Stomach (tissue), 9 donors: ENCODE measurements around the gene GLT8D2. TPM values are rescaled to one million over a fixed set of nuclear protein-coding genes. Genes with fewer than 3 reads are reported as not detected.
A peak's percentile ranks its signal among the peaks of the same experiment; 100 is the strongest.

Experiments used
- DNase-seq, 2 donors: peaks; one replicate each; pipeline versions ENCODE4 v3.0.0 to v3.0.0-alpha.2; 2013 to 2019
- H3K27ac ChIP-seq, 5 donors: fragments of 200-600 bp in 4 of 5; sonication (generic) in 4 of 5; one replicate each; pipeline ENCODE4 v1.5.1; 2013 to 2019; ENCODE audit warnings: mild to moderate bottlenecking in 1 of 5, moderate library complexity in 1 of 5
- H3K27me3 ChIP-seq, 3 donors: fragments of 200-600 bp; sonication (generic); one replicate each; pipeline ENCODE4 v1.5.1; 2017 to 2019; ENCODE audit warnings: mixed run types in 1 of 3
- H3K36me3 ChIP-seq, 4 donors: fragments of 200-600 bp; sonication (generic); 1 replicate in 3 of 4; 2 replicates in 1 of 4; pipeline ENCODE4 v1.5.1; 2016 to 2019
- H3K4me1 ChIP-seq, 4 donors: fragments of 200-600 bp; sonication (generic); one replicate each; pipeline ENCODE4 v1.5.1; 2016 to 2019
- H3K4me3 ChIP-seq, 4 donors: fragments of 200-600 bp; sonication (generic) in 3 of 4; one replicate each; pipeline ENCODE4 v1.5.1; 2016 to 2019; ENCODE audit warnings: mild to moderate bottlenecking in 1 of 4
- H3K9me3 ChIP-seq, 4 donors: fragments of 200-600 bp; sonication (generic); one replicate each; pipeline ENCODE4 v1.5.1; 2016 to 2019
- CTCF ChIP-seq, 7 experiments: fragments of 450-650 bp in 4 of 7; fragments of 200-600 bp in 3 of 7; sonication (generic) in 3 of 7; IDR thresholded peaks; one replicate each; pipeline ENCODE4 v1.5.1; 2016 to 2019; ENCODE audit warnings: antibody characterized with exemption in 7 of 7, control low read depth in 2 of 7, mild to moderate bottlenecking in 1 of 7
- EP300 ChIP-seq: sonication (generic); formaldehyde crosslinking; IDR thresholded peaks from one replicate; pipeline ENCODE4 v1.6.1; 2017; ENCODE audit warnings: antibody characterized with exemption
- POLR2A ChIP-seq, 4 donors: fragments of 450-650 bp; IDR thresholded peaks; one replicate each; pipeline ENCODE4 v1.6.1; 2016; ENCODE audit warnings: antibody characterized with exemption in 4 of 4, control low read depth in 2 of 4, mild to moderate bottlenecking in 1 of 4, moderate library complexity in 1 of 4
- POLR2AphosphoS5 ChIP-seq, 3 donors: sonication (generic); formaldehyde crosslinking; IDR thresholded peaks; one replicate each; pipeline ENCODE4 v1.6.1; 2016; ENCODE audit warnings: antibody characterized with exemption in 3 of 3
- WGBS, 5 donors: extraction: QIAGEN DNeasy Blood & Tissue Kit in 3 of 5; methylation state at CpG; one replicate each; pipeline versions ENCODE4 v1.1.5 to v1.1.7; 2013 to 2018; 5-methylcytosine and 5-hydroxymethylcytosine counted together
- intact Hi-C: fragments of 100-400 bp; cut with DNase I; formaldehyde crosslinking; loops from one replicate; pipeline ENCODE4 v1.15.1; 2023; ENCODE audit warnings: low total_unique reads
- polyA plus RNA-seq, 3 donors: library from polyadenylated mRNA; stranded (reverse); fragments of 200-250 nt; gene quantifications; one replicate each; pipeline ENCODE4 v1.2.3, GENCODE V29; 2013
- total RNA-seq, 5 donors: library from RNA; depleted of rRNA; stranded (reverse); fragments of >200 nt; gene quantifications; one replicate each; pipeline versions ENCODE4 v1.1.0 to v1.2.3, GENCODE V29; 2014 to 2016
- donor health status: healthy with polysubstance abuse.
- donor health status: Bipolar disorder and iron deficiency.
- donor health status: healthy.

The GLT8D2 gene
- total and polyA plus RNA-seq, 8 donors = 3.0 to 27.5 (median 7.5) TPM

DNA sequence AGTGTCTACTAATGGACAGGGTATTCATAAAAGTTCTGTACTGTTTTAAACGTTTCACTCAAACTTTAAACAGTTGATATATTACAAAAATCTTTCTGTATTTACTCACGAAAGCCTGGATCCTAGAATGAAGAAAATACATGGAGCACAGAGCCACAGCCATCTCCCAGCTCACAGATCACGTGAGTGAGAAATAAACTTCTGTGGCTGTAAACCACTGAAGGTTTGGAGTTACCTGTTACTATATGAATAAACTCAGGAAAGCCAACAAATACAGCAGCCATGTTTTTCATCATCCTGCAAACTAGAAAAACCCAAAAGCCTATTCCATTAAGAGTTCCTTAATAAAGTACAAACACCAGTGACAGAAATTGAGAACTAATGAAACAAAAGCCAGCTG is 85.2 kb downstream of the GLT8D2 start:
- no peaks in the 10 kb centered on the region for H3K36me3 ChIP-seq
- H3K4me1 ChIP-seq = peaks cover 37 to 60% (median 51%) of the 10 kb centered on the region in 4 donors
- peak overlapping the region; percentile 83 to 97 (median 91) for H3K4me3 ChIP-seq
- no peak for TF ChIP-seq POLR2AphosphoS5 (IDR thresholded peaks at IDR 0.05)
- H3K27ac ChIP-seq = peak overlapping the region in 4 of 5 donors; percentile 96 to 98 (median 98)
- intact Hi-C loops = no loop called here
- H3K9me3 ChIP-seq = no peaks in the 10 kb centered on the region
- 12 to 20% (median 15%) methylated on average over 3 of the region's 3 CpGs for WGBS, 5 donors
- no peaks in the 10 kb centered on the region for H3K27me3 ChIP-seq
- peak in 1 of 2 donors; percentile 25 for DNase-seq

GRCh38 chr12:103962493-103962892 is 87.5 kb downstream of the GLT8D2 start:
- intact Hi-C loops = no loop called here
- DNase-seq = no peak
- 29 to 69% (median 39%) methylated on average over 1 of the region's 1 CpG for WGBS, 5 donors
- peaks cover 18 to 46% (median 31%) of the 10 kb centered on the region in 4 donors for H3K4me1 ChIP-seq
- no peak overlapping the region for H3K4me3 ChIP-seq
- H3K9me3 ChIP-seq = no peaks in the 10 kb centered on the region
- no peak overlapping the region for H3K27ac ChIP-seq
- no peak for TF ChIP-seq EP300
- TF ChIP-seq POLR2AphosphoS5 (IDR thresholded peaks at IDR 0.05) = no peak
- TF ChIP-seq POLR2A (IDR thresholded peaks at IDR 0.05) = no peak
- TF ChIP-seq CTCF (IDR thresholded peaks at IDR 0.05) = no peak
- no peaks in the 10 kb centered on the region for H3K27me3 ChIP-seq
- H3K36me3 ChIP-seq = no peaks in the 10 kb centered on the region

- H3K9me3 ChIP-seq = no peaks in the 10 kb centered on the region
- no peak overlapping the region for H3K27ac ChIP-seq
- no peak for DNase-seq
- no peaks in the 10 kb centered on the region for H3K27me3 ChIP-seq
- H3K4me1 ChIP-seq = peaks cover 20 to 45% (median 30%) of the 10 kb centered on the region in 4 donors
- no peaks in the 10 kb centered on the region for H3K36me3 ChIP-seq
- TF ChIP-seq POLR2A (IDR thresholded peaks at IDR 0.05) = no peak
- no peak for TF ChIP-seq CTCF (IDR thresholded peaks at IDR 0.05)
- no peak for TF ChIP-seq EP300
- TF ChIP-seq POLR2AphosphoS5 (IDR thresholded peaks at IDR 0.05) = no peak
- intact Hi-C loops = no loop called here
- no peak overlapping the region for H3K4me3 ChIP-seq
- 62 to 71% (median 69%) methylated on average over 7 of the region's 7 CpGs for WGBS, 5 donors
Measured at GRCh38 chr12:103960616-103961227, 89.3 kb downstream of the GLT8D2 start.

GRCh38 chr12:103958621-103959020 is 91.4 kb downstream of the GLT8D2 start:
- Histone ChIP-seq H3K27ac (no peak overlapping the region), H3K27me3 (no peaks in the 10 kb centered on the region), H3K4me3 (no peak overlapping the region), H3K36me3 (peaks cover 3 to 10% (median 9%) of the 10 kb centered on the region in 4 donors), H3K4me1 (peaks cover 12 to 52% (median 30%) of the 10 kb centered on the region in 4 donors), H3K9me3 (no peaks in the 10 kb centered on the region)
- TF ChIP-seq EP300 = no peak
- no peak for TF ChIP-seq POLR2A (IDR thresholded peaks at IDR 0.05)
- no peak for TF ChIP-seq CTCF (IDR thresholded peaks at IDR 0.05)
- no peak for TF ChIP-seq POLR2AphosphoS5 (IDR thresholded peaks at IDR 0.05)
- DNase-seq = no peak
- intact Hi-C loops = no loop called here
- 24 to 44% (median 33%) methylated on average over 1 of the region's 1 CpG for WGBS, 5 donors

DNA sequence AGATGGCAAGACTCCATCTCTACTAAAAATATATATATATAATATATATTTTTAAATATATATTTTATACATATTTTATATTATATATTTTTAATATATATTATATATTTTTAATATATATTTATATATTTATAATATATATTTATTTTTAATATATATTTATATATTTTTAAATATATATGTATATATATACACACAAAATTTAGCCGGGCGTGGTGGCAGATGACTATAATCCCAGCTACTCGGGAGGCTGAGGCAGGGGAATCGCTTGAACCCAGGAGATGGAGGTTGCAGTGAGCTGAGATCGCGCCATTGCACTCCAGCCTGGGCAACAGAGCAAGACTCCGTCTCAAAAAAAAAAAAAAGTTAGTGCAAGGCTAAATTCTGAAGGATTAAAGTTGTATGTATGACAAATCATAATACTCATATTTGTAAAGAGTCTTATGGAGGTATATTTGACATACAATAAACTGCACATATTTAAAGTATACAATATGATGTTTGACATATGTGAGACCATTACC is 92.1 kb downstream of the GLT8D2 start:
- DNase-seq = no peak
- Histone ChIP-seq H3K9me3 (no peaks in the 10 kb centered on the region), H3K4me1 (peaks cover 12 to 47% (median 31%) of the 10 kb centered on the region in 4 donors), H3K36me3 (peaks cover 10 to 17% (median 16%) of the 10 kb centered on the region in 4 donors), H3K27me3 (no peaks in the 10 kb centered on the region), H3K4me3 (peak overlapping the region; percentile 59 to 89 (median 72)), H3K27ac (peak overlapping the region; percentile 84 to 91 (median 86))
- TF ChIP-seq POLR2AphosphoS5 (IDR thresholded peaks at IDR 0.05) (no peak), EP300 (no peak), POLR2A (IDR thresholded peaks at IDR 0.05) (no peak), CTCF (IDR thresholded peaks at IDR 0.05) (no peak)
- intact Hi-C loops = no loop called here
- 85 to 95% (median 88%) methylated on average over 7 of the region's 7 CpGs for WGBS, 5 donors
